NCI-H1105 treated with DMSO at 0.1 percent for 48 hours (cell line): ENCODE measurements around the gene NTN1.

ENCODE experiments used
- DNase-seq: peaks from one replicate; lab custom pipeline; 2025; lab: John Stamatoyannopoulos, UW

Gene NTN1

GRCh38 chr17:9195961-9196670 lies 174.8 kb downstream of the NTN1 start:
- DNase-seq = no peak

- no peak for DNase-seq
Measured at GRCh38 chr17:9199571-9200551, 178.6 kb downstream of the NTN1 start.

GRCh38 chr17:9200699-9201359 lies 179.5 kb downstream of the NTN1 start:
- no peak for DNase-seq

DNA sequence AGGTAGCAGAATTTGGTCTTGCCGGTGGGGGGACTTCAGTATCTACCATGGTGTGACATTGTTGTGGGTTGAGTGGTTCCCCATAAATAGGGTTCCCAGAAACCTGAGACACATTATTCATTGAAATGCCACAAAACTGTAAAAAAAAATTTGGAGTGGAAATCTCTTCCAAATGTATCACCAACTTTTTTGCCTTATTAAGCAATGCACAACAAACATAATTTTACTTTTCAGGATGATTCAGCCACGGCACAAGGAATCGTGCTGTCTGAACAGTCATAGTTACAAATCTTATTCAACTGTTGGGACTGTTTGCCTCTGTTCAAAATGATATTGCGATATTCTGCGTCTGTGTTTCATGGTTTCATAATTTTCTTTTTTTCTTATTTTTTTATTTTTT lies 181.2 kb downstream of the NTN1 start:
- DNase-seq = no peak

GRCh38 chr17:9203771-9204425 lies 182.6 kb downstream of the NTN1 start:
- DNase-seq = no peak

DNA sequence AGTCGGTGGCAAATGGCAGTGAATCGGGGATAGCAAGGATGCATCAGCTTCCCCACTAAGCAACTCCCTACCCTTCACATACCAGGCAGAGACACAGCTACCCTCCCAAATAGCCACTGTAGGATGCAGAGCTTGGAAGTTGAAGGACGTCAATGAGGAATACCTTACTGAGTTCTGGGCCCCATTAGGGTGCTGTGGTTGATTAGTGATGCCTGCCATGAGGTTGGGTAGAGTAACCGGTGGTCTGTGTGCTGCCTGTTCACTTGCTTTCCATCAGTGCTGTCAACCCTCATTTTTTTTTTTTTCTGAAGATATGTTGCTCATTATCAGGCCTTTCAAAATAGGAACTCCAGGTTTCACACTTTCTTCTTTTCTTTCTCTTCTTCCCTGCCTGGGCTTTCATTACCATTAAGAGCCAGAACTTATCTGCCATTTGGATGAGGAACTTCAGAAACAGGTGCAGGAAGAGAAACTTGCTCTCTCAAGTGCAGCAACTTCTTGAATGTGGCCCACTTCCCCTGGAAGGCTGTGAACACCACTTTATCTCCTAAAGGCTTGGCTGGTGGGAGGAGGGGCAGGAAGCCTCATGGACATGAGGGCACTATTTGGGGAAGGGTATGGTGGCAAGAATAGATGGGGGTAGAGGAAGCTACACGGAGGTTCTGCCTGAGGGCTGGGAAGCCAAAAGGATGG lies 183.5 kb downstream of the NTN1 start:
- no peak for DNase-seq

DNA sequence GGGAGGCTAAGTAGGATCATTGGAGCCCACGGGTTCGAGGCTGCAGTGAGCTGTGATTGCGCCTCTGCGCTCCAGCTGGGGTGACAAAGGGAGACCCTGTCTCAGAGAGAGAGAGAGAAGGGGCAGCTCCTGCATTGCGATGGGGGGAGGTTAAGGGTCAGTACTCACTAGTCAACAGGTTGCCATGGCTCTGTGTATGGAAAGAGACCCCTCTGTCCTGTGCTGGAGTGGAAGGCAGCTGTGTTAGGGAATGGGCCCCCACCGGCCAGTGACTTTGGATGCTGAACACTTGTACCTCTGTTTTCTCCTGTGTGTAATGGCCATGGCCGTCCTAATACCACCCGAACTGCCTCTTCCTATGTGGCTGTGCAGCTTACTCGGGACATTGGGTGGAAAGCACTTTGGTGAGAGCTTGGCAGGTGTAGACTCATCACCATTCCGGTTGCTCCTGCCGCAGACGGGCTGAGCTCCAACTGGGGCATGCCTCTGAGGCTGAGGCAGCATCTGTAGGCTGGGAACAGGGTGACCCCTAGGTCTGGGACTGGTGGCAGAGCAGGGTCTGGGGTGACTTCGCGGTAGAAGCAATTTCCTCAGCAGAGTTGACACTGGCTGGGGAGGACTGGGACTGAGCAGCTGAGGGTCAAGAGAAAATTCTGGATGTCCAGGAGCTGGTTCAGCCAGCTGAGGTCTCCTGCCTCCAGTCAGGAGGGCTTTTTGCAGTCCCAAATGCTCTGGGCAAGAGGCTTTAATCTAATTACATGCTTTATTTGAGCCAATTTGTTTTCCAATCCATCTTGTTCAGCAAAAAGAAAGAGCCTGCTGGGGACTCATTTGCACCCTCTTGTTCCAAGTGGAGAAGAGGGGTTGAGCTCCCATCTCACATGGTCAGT lies 184.5 kb downstream of the NTN1 start:
- DNase-seq = no peak

DNA sequence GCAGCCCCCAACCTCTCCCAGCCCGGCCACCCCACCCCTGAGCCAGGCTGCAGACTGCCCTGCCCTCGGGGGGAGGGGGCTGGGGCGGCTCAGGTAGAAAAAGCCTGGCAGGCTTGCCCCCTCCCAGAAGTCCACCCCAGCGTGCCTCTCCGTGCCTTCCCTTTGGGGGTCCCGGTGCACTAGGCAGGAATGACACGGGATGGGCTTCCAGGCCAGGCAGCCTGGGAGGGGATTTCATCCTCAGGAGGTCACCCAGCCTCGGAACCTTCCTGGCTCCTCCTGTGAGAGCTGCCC lies 185.0 kb downstream of the NTN1 start:
- no peak for DNase-seq

DNA sequence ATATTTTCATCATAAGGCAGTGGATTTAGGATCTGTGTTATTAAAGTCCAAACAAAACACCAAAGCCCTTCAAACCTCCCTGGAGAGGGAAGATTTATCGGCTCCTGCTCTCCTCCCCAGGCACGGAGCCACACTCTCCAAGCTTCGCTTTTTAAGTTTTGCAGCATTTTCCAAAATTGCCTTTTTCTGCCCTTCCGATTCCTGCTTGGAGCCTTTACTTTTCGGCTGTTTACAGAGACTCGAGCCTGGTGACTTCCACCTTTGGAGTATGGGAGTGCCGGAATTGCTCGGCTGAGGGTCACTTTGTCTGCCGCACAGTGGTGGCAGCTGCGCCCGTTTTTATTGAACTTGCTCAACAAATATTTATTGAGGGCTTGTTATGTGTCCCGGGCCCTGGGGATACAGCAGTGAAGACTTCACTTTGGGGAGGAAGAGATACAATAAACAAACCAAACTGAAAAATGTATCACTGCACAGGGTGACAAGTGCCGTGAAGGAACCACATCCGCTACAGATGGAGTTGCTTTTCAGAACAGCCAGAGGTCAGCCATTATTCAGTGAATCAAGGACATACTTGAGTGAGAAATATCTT lies 185.5 kb downstream of the NTN1 start:
- DNase-seq = no peak

GRCh38 chr17:9208381-9209105 lies 187.2 kb downstream of the NTN1 start:
- no peak for DNase-seq

GRCh38 chr17:9209347-9209746 lies 188.0 kb downstream of the NTN1 start:
- no peak for DNase-seq

- no peak for DNase-seq
Measured at GRCh38 chr17:9209781-9210370, 188.6 kb downstream of the NTN1 start.

DNA sequence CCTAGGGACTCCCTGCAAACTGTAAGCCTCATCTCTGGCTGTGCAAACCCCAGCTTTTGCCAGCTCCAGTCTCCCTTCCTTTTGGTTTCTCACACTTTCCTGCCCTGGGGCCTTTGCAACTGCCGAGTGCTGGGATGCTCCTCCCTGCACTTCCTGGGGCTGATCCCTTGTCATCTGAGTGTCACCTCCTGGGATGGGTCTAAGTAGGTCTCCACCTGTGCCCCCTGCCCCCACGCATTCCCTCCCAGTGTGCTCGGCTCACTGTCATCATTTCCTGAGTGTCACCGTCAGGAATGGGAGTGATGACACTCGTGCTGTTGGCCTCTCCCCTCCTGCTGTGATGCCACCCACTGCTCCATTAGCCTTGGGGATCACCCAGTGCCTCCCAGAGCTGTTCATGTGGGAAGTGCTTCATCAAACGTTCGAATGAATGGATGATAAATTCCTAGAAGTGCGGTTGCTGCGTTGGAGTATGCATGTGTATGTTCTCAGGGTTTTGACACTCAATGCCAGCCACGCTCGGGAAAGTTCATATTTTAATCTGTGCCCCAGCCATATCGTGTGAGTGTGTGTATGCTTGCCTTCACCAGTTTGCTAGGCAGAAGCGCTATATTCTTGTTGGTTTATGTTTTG lies 189.9 kb downstream of the NTN1 start:
- no peak for DNase-seq

- no peak for DNase-seq
Measured at GRCh38 chr17:9212376-9213302, 191.3 kb downstream of the NTN1 start.

DNA sequence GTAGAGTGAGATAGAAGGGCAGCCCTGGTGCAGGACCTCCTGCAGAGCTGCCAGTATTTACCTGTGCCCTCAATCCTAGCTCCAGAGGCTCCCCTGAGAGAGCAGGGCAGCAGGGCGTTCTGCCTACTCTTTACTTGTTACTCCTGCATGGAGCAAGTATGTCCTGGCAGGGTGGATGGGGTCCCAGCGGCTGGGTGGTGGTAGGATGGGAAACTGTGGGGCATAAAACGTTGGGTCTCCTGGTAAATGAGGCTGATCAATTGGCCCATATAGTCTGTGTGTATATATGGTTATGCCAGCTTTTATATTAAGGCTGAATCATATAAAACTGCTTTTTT lies 192.0 kb downstream of the NTN1 start:
- DNase-seq = no peak

DNA sequence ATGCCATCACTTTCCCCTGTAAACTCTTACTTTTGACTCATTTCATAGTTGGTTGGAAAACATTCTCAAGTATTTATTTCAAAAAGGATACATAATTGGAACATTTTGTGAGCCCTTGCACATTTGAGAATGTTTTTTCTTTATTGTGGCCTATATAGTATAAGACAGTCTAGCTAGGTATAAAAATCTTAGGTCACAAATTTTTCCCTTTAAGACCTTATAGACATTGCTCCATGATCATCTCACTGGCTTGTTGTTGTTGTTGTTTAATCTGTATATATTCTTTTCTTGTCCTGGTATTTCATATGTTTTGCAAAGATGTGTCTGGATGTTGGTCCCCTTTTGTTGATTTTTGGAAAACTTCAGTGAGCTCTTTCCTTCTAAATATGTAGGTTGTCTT lies 194.2 kb downstream of the NTN1 start:
- no peak for DNase-seq

DNA sequence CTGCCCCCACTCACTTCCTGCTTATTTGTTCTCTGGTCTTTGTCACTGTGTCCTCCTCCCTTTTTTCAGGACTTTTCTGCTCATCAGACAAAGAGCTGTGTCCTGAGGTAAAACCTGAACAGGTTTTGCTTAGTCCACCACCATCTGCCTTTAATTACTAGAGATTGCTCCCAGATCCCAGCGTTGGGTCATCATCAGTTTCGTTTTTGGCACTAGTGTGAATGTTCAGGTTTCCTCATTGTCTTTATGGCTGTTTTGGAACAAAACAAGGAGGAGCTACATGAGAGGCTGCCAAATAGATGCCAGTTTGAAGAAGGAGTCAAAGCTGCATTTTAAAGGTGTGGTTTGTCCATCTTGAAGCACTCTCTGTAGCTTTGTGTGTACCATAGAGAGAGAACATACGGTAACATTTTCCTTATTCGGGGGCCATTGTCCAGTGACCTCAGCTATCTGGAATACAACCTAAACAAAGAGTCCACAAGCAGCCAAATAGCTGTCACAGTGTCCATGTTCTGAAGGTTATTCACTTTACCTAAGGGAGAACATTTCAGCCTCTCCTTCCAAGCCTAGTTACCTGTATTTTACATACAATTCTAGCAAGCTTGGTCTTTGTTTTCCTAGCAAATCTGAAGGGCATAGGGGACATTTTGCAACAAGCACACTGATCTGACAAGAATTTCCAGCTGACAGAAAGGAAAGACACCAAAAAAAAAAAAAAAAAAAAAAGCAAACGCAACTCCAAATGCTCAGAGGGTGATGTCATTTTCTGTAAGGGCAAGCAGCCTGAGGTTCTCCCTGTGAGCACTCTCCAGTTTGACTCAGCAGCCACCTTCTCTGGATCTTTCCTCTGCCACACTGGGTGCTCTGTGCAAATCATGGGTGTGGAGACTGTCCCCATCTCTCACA lies 196.1 kb downstream of the NTN1 start:
- DNase-seq = peak; percentile 2
